Liver (tissue), 9 donors: Measurements from ENCODE around the gene SLC7A4. TPM values are rescaled to one million over a fixed set of nuclear protein-coding genes. Genes with fewer than 3 reads are reported as not detected.

Experiments used
- DNase-seq: peaks from one replicate; pipeline ENCODE4 v3.0.0-alpha.2; 2017; ENCODE audit warnings: low spot score
- H3K27ac ChIP-seq, 2 donors: one replicate each; pipeline ENCODE4 v1.7.0; 2013; ENCODE audit warnings: inconsistent platforms in 2 of 2, low read length in 2 of 2, control low read depth in 1 of 2, low read depth in 1 of 2, mild to moderate bottlenecking in 1 of 2
- H3K27me3 ChIP-seq, 4 donors: one replicate each; pipeline versions ENCODE4 v1.6.1 to v1.7.0; 2013; ENCODE audit warnings: low read length in 3 of 4, inconsistent platforms in 1 of 4, mild to moderate bottlenecking in 1 of 4, moderate library complexity in 1 of 4; ENCODE audit not compliant: control insufficient read depth in 4 of 4, insufficient read depth in 4 of 4
- H3K36me3 ChIP-seq, 4 donors: one replicate each; pipeline versions ENCODE4 v1.6.1 to v1.7.0; 2013; ENCODE audit warnings: low read length in 3 of 4, mild to moderate bottlenecking in 3 of 4, low read depth in 1 of 4, moderate library complexity in 1 of 4; ENCODE audit not compliant: control insufficient read depth in 4 of 4, insufficient read depth in 3 of 4
- H3K4me1 ChIP-seq, 4 donors: one replicate each; pipeline versions ENCODE4 v1.6.1 to v1.7.0; 2013; ENCODE audit warnings: low read length in 3 of 4, mild to moderate bottlenecking in 3 of 4, moderate library complexity in 1 of 4; ENCODE audit not compliant: control insufficient read depth in 4 of 4, insufficient read depth in 4 of 4
- H3K4me3 ChIP-seq, 3 donors: one replicate each; pipeline versions ENCODE4 v1.6.1 to v1.7.0; 2013; ENCODE audit warnings: low read length in 3 of 3, control low read depth in 1 of 3, low read depth in 1 of 3, mild to moderate bottlenecking in 1 of 3
- H3K9ac ChIP-seq, 2 donors: one replicate each; pipeline ENCODE4 v1.7.0; 2013; ENCODE audit warnings: low read length in 2 of 2, mild to moderate bottlenecking in 2 of 2, moderate library complexity in 2 of 2, control low read depth in 1 of 2, low read depth in 1 of 2
- H3K9me3 ChIP-seq, 4 donors: one replicate each; pipeline versions ENCODE4 v1.6.1 to v1.7.0; 2013; ENCODE audit warnings: low read length in 3 of 4; ENCODE audit not compliant: control insufficient read depth in 4 of 4
- FOXA1 ChIP-seq: IDR thresholded peaks from 2 replicates; pipeline ENCODE4 v1.6.1; 2016; ENCODE audit warnings: antibody characterized with exemption
- FOXA2 ChIP-seq: IDR thresholded peaks from 2 replicates; pipeline ENCODE4 v1.6.1; 2016; ENCODE audit warnings: antibody characterized with exemption
- GABPA ChIP-seq, 2 donors: IDR thresholded peaks in 1 of 2; conservative IDR thresholded peaks in 1 of 2; 2 replicates each; pipeline ENCODE4 v1.6.1; 2016; ENCODE audit warnings: antibody characterized with exemption in 2 of 2, mild to moderate bottlenecking in 1 of 2, moderate library complexity in 1 of 2
- JUND ChIP-seq, 2 donors: IDR thresholded peaks; 2 replicates each; pipeline ENCODE4 v1.6.1; 2016; ENCODE audit warnings: antibody characterized with exemption in 2 of 2
- MAX ChIP-seq: IDR thresholded peaks from 2 replicates; pipeline ENCODE4 v1.6.1; 2016; ENCODE audit warnings: antibody characterized with exemption
- NR2F2 ChIP-seq: IDR thresholded peaks from 2 replicates; pipeline ENCODE4 v1.6.1; 2016; ENCODE audit warnings: antibody characterized with exemption
- RAD21 ChIP-seq, 2 donors: IDR thresholded peaks; 2 replicates each; pipeline ENCODE4 v1.6.1; 2016; ENCODE audit warnings: antibody characterized with exemption in 2 of 2, mild to moderate bottlenecking in 2 of 2
- REST ChIP-seq: IDR thresholded peaks from 2 replicates; pipeline ENCODE4 v1.6.1; 2016; ENCODE audit warnings: antibody characterized with exemption, mild to moderate bottlenecking
- RXRA ChIP-seq, 2 donors: IDR thresholded peaks; 2 replicates each; pipeline ENCODE4 v1.6.1; 2017 to 2018; ENCODE audit warnings: antibody characterized with exemption in 2 of 2, mild to moderate bottlenecking in 1 of 2
- SP1 ChIP-seq: IDR thresholded peaks from 2 replicates; pipeline ENCODE4 v1.6.1; 2018; ENCODE audit warnings: antibody characterized with exemption, mild to moderate bottlenecking
- TAF1 ChIP-seq: conservative IDR thresholded peaks from 2 replicates; pipeline ENCODE4 v1.6.1; 2016; ENCODE audit warnings: antibody characterized with exemption, mild to moderate bottlenecking
- ZBTB33 ChIP-seq: IDR thresholded peaks from 2 replicates; pipeline ENCODE4 v1.6.1; 2016; ENCODE audit warnings: antibody characterized with exemption
- WGBS: extraction: QIAGEN DNeasy Blood & Tissue Kit; methylation state at CpG from one replicate; pipeline ENCODE4 v1.1.7; 2013; 5-methylcytosine and 5-hydroxymethylcytosine counted together
- polyA plus RNA-seq, 2 donors: library from polyadenylated mRNA; stranded (reverse) in 1 of 2; unstranded in 1 of 2; fragments of 200-250 nt in 1 of 2; fragments of >200 nt in 1 of 2; fragmentation: Nextera tagmentation in 1 of 2; extraction: Ambion mirVana in 1 of 2; gene quantifications; one replicate each; pipeline versions ENCODE4 v1.2.1 to v1.2.3, GENCODE V29; 2013 to 2015
- total RNA-seq, 2 donors: library from RNA; depleted of rRNA; stranded (reverse); fragments of >200 nt; gene quantifications; one replicate each; pipeline ENCODE4 v1.2.3, GENCODE V29; 2014
- TF ChIP-seq, protein P1 (sequence below): fragments of 150-350 bp; IDR thresholded peaks from 2 replicates; pipeline ENCODE4 v1.5.1; 2017; ENCODE audit warnings: improper control_type of control experiment, low read depth, low read length; ENCODE audit not compliant: missing input control
- TF ChIP-seq, protein P2 (sequence below): IDR thresholded peaks from 2 replicates; pipeline ENCODE4 v1.6.1; 2016; ENCODE audit warnings: antibody characterized with exemption
- donor health status: healthy.
- donor health status: healthy.
- donor health status: healthy.
- donor health status: healthy.
- donor health status: healthy.

Gene SLC7A4
- total and polyA plus RNA-seq, 4 donors = 0.11 to 0.67 (median 0.33) TPM

DNA sequence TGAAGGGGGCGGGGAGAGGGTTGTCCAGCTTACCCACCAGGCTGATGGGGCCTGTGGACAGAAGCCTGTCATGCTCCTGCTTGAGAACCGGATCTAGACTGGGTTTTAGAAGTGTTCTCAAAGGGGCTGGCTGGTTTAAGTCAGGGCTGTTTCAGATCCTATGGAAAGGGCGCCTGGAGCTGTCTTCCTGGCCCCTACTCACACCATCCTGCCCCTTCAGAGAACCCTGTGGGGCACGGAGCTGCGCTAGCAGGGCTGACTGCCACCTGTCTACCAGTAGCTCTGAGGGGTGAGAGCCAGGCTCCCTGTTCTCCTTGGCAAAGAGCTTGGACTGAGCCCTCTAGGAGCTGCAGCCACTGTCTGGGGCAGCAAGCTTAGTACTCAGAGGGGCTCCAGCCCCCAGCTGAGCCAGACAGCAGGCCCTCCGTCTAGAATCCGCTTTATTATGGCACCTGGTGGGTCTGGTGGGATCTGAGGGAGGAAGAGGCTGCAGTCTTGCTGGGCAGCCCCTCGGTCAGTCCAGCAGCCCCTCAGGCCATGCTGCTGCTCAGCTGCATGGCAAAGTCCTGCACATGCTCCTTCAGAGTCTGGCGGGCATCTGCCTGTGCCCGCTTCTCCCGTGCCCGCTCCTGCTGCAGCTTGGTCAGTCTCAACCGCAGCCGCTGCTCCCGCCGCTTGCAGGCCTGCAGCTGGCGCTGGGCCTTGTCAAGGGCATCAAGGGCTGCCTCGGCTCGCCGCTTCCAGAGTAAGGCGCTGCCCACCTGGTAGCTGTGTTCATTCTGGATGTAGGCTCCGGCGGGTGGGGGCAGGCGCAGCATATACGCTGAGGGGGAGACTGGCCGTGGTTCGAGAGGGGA is 32.8 kb downstream of the SLC7A4 start:
- Histone ChIP-seq H3K36me3 (peaks cover 0 to 35% (median 2%) of the 10 kb centered on the region in 4 donors), H3K27me3 (no peaks in the 10 kb centered on the region), H3K4me1 (peaks cover 12 to 30% (median 23%) of the 10 kb centered on the region in 4 donors), H3K27ac (no peak overlapping the region), H3K9me3 (no peaks in the 10 kb centered on the region), H3K9ac (no peak overlapping the region), H3K4me3 (no peak overlapping the region)
- DNase-seq = no peak
- TF ChIP-seq RAD21 (IDR thresholded peaks at IDR 0.05) (no peak), FOXA1 (no peak), SP1 (no peak), ZBTB33 (no peak), JUND (IDR thresholded peaks at IDR 0.05) (no peak), MAX (no peak), RXRA (IDR thresholded peaks at IDR 0.05) (no peak), TAF1 (no peak), GABPA (IDR thresholded peaks at IDR 0.05 in 1 of 2, conservative IDR thresholded peaks at IDR 0.05 in 1 of 2) (no peak), REST (no peak), FOXA2 (no peak), NR2F2 (no peak)
- TF ChIP-seq, protein P1, sequence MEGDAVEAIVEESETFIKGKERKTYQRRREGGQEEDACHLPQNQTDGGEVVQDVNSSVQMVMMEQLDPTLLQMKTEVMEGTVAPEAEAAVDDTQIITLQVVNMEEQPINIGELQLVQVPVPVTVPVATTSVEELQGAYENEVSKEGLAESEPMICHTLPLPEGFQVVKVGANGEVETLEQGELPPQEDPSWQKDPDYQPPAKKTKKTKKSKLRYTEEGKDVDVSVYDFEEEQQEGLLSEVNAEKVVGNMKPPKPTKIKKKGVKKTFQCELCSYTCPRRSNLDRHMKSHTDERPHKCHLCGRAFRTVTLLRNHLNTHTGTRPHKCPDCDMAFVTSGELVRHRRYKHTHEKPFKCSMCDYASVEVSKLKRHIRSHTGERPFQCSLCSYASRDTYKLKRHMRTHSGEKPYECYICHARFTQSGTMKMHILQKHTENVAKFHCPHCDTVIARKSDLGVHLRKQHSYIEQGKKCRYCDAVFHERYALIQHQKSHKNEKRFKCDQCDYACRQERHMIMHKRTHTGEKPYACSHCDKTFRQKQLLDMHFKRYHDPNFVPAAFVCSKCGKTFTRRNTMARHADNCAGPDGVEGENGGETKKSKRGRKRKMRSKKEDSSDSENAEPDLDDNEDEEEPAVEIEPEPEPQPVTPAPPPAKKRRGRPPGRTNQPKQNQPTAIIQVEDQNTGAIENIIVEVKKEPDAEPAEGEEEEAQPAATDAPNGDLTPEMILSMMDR = no peak
- TF ChIP-seq, protein P2, sequence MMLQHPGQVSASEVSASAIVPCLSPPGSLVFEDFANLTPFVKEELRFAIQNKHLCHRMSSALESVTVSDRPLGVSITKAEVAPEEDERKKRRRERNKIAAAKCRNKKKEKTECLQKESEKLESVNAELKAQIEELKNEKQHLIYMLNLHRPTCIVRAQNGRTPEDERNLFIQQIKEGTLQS = no peak
- WGBS = 95% methylated on average over 27 of the region's 27 CpGs
